Mesenchymal stem cell (in vitro differentiated cells and primary cell): ENCODE measurements around the gene C11orf54.

Experiments
- DNase-seq: peaks from one replicate; pipeline ENCODE4 v3.0.0-alpha.2; 2013
- H2AFZ ChIP-seq: one replicate; pipeline ENCODE4 v1.6.1; 2013; ENCODE audit warnings: low read depth, mild to moderate bottlenecking, control low read depth, inconsistent platforms, low read length, moderate library complexity
- H2AK5ac ChIP-seq: 2 replicates; pipeline ENCODE4 v1.6.1; 2013; ENCODE audit warnings: low read length, moderate library complexity, mild to moderate bottlenecking, inconsistent platforms; ENCODE audit not compliant: severe bottlenecking
- H2BK120ac ChIP-seq: one replicate; pipeline ENCODE4 v1.6.1; 2013; ENCODE audit warnings: low read depth, mild to moderate bottlenecking, inconsistent platforms, low read length, moderate library complexity
- H2BK12ac ChIP-seq, 2 experiments: one replicate each; pipeline ENCODE4 v1.6.1; 2013; ENCODE audit warnings: inconsistent platforms in 2 of 2, low read length in 2 of 2, mild to moderate bottlenecking in 2 of 2, moderate library complexity in 2 of 2, control low read depth in 1 of 2
- H2BK15ac ChIP-seq: one replicate; pipeline ENCODE4 v1.6.1; 2013; ENCODE audit warnings: mild to moderate bottlenecking, low read depth, inconsistent platforms; ENCODE audit not compliant: poor library complexity, severe bottlenecking
- H2BK5ac ChIP-seq: 2 replicates; pipeline ENCODE4 v1.6.1; 2013; ENCODE audit warnings: low read depth, mild to moderate bottlenecking, low read length, control low read depth, inconsistent platforms; ENCODE audit not compliant: poor library complexity, severe bottlenecking
- H3K14ac ChIP-seq, 2 experiments: one replicate each; pipeline ENCODE4 v1.6.1; 2013; ENCODE audit warnings: inconsistent platforms in 2 of 2, low read length in 2 of 2, control low read depth in 1 of 2, mild to moderate bottlenecking in 1 of 2, moderate library complexity in 1 of 2
- H3K18ac ChIP-seq, 2 experiments: one replicate each; pipeline ENCODE4 v1.6.1; 2013; ENCODE audit warnings: inconsistent platforms in 2 of 2, low read length in 2 of 2, control low read depth in 1 of 2, low read depth in 1 of 2, mild to moderate bottlenecking in 1 of 2
- H3K23ac ChIP-seq, 2 experiments: one replicate each; pipeline ENCODE4 v1.6.1; 2013; ENCODE audit warnings: inconsistent platforms in 2 of 2, low read length in 2 of 2, mild to moderate bottlenecking in 2 of 2, moderate library complexity in 2 of 2, control low read depth in 1 of 2
- H3K27ac ChIP-seq: 2 replicates; pipeline ENCODE4 v1.5.1; 2013; ENCODE audit warnings: mild to moderate bottlenecking, moderate library complexity, low read length, control low read depth, inconsistent platforms; ENCODE audit not compliant: poor library complexity, severe bottlenecking
- H3K27me3 ChIP-seq, 2 experiments: 2 replicates each; pipeline versions ENCODE4 v1.6.1 to v1.7.0; 2013; ENCODE audit warnings: low read length in 2 of 2, mild to moderate bottlenecking in 2 of 2, moderate library complexity in 2 of 2, control low read depth in 1 of 2, inconsistent platforms in 1 of 2; ENCODE audit not compliant: control insufficient read depth in 1 of 2, insufficient read depth in 1 of 2
- H3K36me3 ChIP-seq, 2 experiments: 2 replicates each; pipeline versions ENCODE4 v1.6.1 to v1.7.0; 2013; ENCODE audit warnings: low read length in 2 of 2, control low read depth in 1 of 2, inconsistent platforms in 1 of 2, low read depth in 1 of 2, mild to moderate bottlenecking in 1 of 2; ENCODE audit not compliant: insufficient read depth in 2 of 2, control insufficient read depth in 1 of 2
- H3K4ac ChIP-seq, 2 experiments: one replicate each; pipeline ENCODE4 v1.6.1; 2013; ENCODE audit warnings: inconsistent platforms in 2 of 2, low read length in 2 of 2, mild to moderate bottlenecking in 2 of 2, moderate library complexity in 2 of 2, control low read depth in 1 of 2, low read depth in 1 of 2
- H3K4me1 ChIP-seq: 2 replicates; pipeline ENCODE4 v1.6.1; 2013; ENCODE audit warnings: low read depth, low read length, control low read depth; ENCODE audit not compliant: control insufficient read depth, insufficient read depth
- H3K4me2 ChIP-seq: 2 replicates; pipeline ENCODE4 v1.6.1; 2013; ENCODE audit warnings: low read length, mild to moderate bottlenecking, inconsistent platforms; ENCODE audit not compliant: poor library complexity, severe bottlenecking
- H3K4me3 ChIP-seq, 2 experiments: 2 replicates each; pipeline versions ENCODE4 v1.5.1 to v1.7.0; 2013; ENCODE audit warnings: low read length in 2 of 2, mild to moderate bottlenecking in 2 of 2, control low read depth in 1 of 2, low read depth in 1 of 2; ENCODE audit not compliant: insufficient read depth in 1 of 2
- H3K79me1 ChIP-seq: replicated peaks from 2 replicates; pipeline ENCODE4 v1.6.1; 2013; ENCODE audit warnings: mild to moderate bottlenecking, control low read depth, low read length, inconsistent platforms; ENCODE audit not compliant: poor library complexity, severe bottlenecking
- H3K9ac ChIP-seq: 2 replicates; pipeline ENCODE4 v1.7.0; 2013; ENCODE audit warnings: mild to moderate bottlenecking, low read length, moderate library complexity
- H3K9me3 ChIP-seq: 2 replicates; pipeline ENCODE4 v1.7.0; 2013; ENCODE audit warnings: mild to moderate bottlenecking, low read length; ENCODE audit not compliant: control insufficient read depth
- H4K8ac ChIP-seq: one replicate; pipeline ENCODE4 v1.6.1; 2013; ENCODE audit warnings: inconsistent platforms, mild to moderate bottlenecking, low read length, moderate library complexity
- H4K91ac ChIP-seq: one replicate; pipeline ENCODE4 v1.6.1; 2013; ENCODE audit warnings: mild to moderate bottlenecking, low read length, inconsistent platforms
- WGBS: methylation state at CpG from one replicate; pipeline ENCODE4 v1.1.7; 2013; ENCODE audit warnings: mixed read lengths; 5-methylcytosine and 5-hydroxymethylcytosine counted together

Gene C11orf54

DNA sequence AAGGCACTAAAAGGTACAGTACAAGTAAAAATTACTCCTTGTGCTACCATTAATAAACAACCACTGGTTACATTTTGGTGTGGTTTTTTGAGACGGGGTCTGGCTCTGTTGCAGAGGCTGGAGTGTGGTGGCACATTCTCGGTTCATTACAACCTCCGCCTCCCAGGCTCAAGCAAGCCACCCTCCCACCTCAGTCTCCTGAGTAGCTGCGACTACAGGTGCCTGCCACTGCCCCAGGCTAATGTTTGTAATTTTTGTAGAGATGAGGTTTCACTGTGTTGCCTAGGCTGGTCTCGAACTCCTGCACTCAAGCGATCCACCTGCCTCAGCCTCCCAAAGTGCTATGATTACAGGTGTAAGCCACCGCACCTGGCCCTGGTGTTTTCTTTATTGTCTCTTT is 20.9 kb upstream of the C11orf54 start:
- no peak overlapping the region for H3K9ac ChIP-seq
- H3K4me1 ChIP-seq = peaks cover 3% of the 10 kb centered on the region
- H3K36me3 ChIP-seq = peaks cover 15 to 64% of the 10 kb centered on the region in 2 experiments
- no peak overlapping the region for H2BK5ac ChIP-seq
- H2BK12ac ChIP-seq = no peak overlapping the region
- no peaks in the 10 kb centered on the region for H3K9me3 ChIP-seq
- no peak overlapping the region for H3K18ac ChIP-seq
- no peaks in the 10 kb centered on the region for H3K27me3 ChIP-seq
- WGBS = 100% methylated on average over 4 of the region's 7 CpGs
- no peak overlapping the region for H3K23ac ChIP-seq
- no peak overlapping the region for H4K8ac ChIP-seq
- no peak overlapping the region for H3K4me3 ChIP-seq
- H3K14ac ChIP-seq = no peak overlapping the region
- no peak overlapping the region for H2AFZ ChIP-seq
- H2BK15ac ChIP-seq = no peak overlapping the region
- no peak overlapping the region for H2AK5ac ChIP-seq
- peaks cover 14% of the 10 kb centered on the region for H3K79me1 ChIP-seq
- no peak overlapping the region for H3K27ac ChIP-seq
- H3K4me2 ChIP-seq = no peak overlapping the region
- no peak overlapping the region for H4K91ac ChIP-seq
- H2BK120ac ChIP-seq = no peak overlapping the region
- H3K4ac ChIP-seq = no peak overlapping the region
- DNase-seq = no peak

- Histone ChIP-seq H3K27me3 (no peaks in the 10 kb centered on the region), H2BK120ac (no peak overlapping the region), H2BK15ac (no peak overlapping the region), H3K79me1 (peaks cover 3% of the 10 kb centered on the region), H2AK5ac (no peak overlapping the region), H3K4me3 (no peak overlapping the region), H2BK5ac (no peak overlapping the region), H3K23ac (no peak overlapping the region), H3K36me3 (peaks cover 10 to 72% of the 10 kb centered on the region in 2 experiments), H2AFZ (no peak overlapping the region), H2BK12ac (no peak overlapping the region), H4K8ac (no peak overlapping the region), H3K4me2 (no peak overlapping the region), H3K9ac (no peak overlapping the region), H3K4ac (no peak overlapping the region), H3K27ac (no peak overlapping the region), H3K4me1 (no peaks in the 10 kb centered on the region), H4K91ac (no peak overlapping the region), H3K9me3 (no peaks in the 10 kb centered on the region), H3K14ac (no peak overlapping the region), H3K18ac (no peak overlapping the region)
- no peak for DNase-seq
- no CpG with 5 or more reads among the region's 1 CpG for WGBS
Measured at GRCh38 chr11:93724089-93724488, 17.4 kb upstream of the C11orf54 start.

- Histone ChIP-seq H2AK5ac (no peak overlapping the region), H2BK120ac (no peak overlapping the region), H3K9ac (no peak overlapping the region), H3K79me1 (no peaks in the 10 kb centered on the region), H3K4me3 (no peak overlapping the region), H3K4ac (no peak overlapping the region), H2AFZ (no peak overlapping the region), H3K4me2 (no peak overlapping the region), H3K36me3 (peaks cover 6 to 87% of the 10 kb centered on the region in 2 experiments), H3K9me3 (no peaks in the 10 kb centered on the region), H4K8ac (no peak overlapping the region), H3K27me3 (no peaks in the 10 kb centered on the region), H3K4me1 (no peaks in the 10 kb centered on the region), H2BK15ac (no peak overlapping the region), H2BK12ac (no peak overlapping the region), H3K18ac (no peak overlapping the region), H3K27ac (no peak overlapping the region), H3K14ac (no peak overlapping the region), H3K23ac (no peak overlapping the region), H4K91ac (no peak overlapping the region), H2BK5ac (no peak overlapping the region)
- WGBS = 80% methylated on average over 2 of the region's 4 CpGs
- no peak for DNase-seq
Measured at GRCh38 chr11:93727985-93728791, 13.3 kb upstream of the C11orf54 start.

GRCh38 chr11:93728792-93729128 is 12.7 kb upstream of the C11orf54 start:
- 100% methylated on average over 1 of the region's 2 CpGs for WGBS
- Histone ChIP-seq H3K18ac (no peak overlapping the region), H3K9me3 (no peaks in the 10 kb centered on the region), H3K27me3 (no peaks in the 10 kb centered on the region), H3K14ac (no peak overlapping the region), H3K36me3 (peaks cover 9 to 88% of the 10 kb centered on the region in 2 experiments), H4K8ac (no peak overlapping the region), H2AK5ac (no peak overlapping the region), H3K4me2 (no peak overlapping the region), H2BK15ac (no peak overlapping the region), H3K4ac (no peak overlapping the region), H2AFZ (no peak overlapping the region), H3K4me3 (no peak overlapping the region), H2BK5ac (no peak overlapping the region), H3K4me1 (peaks cover 2% of the 10 kb centered on the region), H2BK12ac (no peak overlapping the region), H3K9ac (no peak overlapping the region), H4K91ac (no peak overlapping the region), H3K27ac (no peak overlapping the region), H2BK120ac (no peak overlapping the region), H3K79me1 (no peaks in the 10 kb centered on the region), H3K23ac (no peak overlapping the region)
- no peak for DNase-seq
